GM18951 (cell line): Measurements from ENCODE around the gene TTC28.
"Not testable (repeated sequence)": the region's sequence is repeated elsewhere in the genome, so short reads cannot be mapped to it uniquely, and the experiment has no call there.

ENCODE experiments used
- POLR2A ChIP-seq: IDR thresholded peaks from 4 replicates; pipeline ENCODE4 v1.6.1; 2011; ENCODE audit warnings: mild to moderate bottlenecking; ENCODE audit not compliant: insufficient read length, insufficient read depth; ENCODE audit errors: extremely low read depth
- in situ Hi-C: fragments of 300-500 bp; cut with MboI; formaldehyde crosslinking; loops from one replicate; pipeline ENCODE4 v1.12.0; 2022; ENCODE audit warnings: low sequenced_read_pairs, mixed read lengths, inconsistent platforms; ENCODE audit not compliant: unreplicated experiment

Gene TTC28

GRCh38 chr22:28581016-28581415, 98.6 kb downstream of the TTC28 start:
- TF ChIP-seq POLR2A = no peak
- in situ Hi-C loops = no loop called here

GRCh38 chr22:28576162-28576561, 103.5 kb downstream of the TTC28 start:
- in situ Hi-C loops = no loop called here
- TF ChIP-seq POLR2A = no peak

- no peak for TF ChIP-seq POLR2A
- in situ Hi-C loops = no loop called here
Observed at GRCh38 chr22:28574159-28574788, 105.4 kb downstream of the TTC28 start.

GRCh38 chr22:28570696-28571373, 108.8 kb downstream of the TTC28 start:
- in situ Hi-C loops = no loop called here
- no peak for TF ChIP-seq POLR2A

DNA sequence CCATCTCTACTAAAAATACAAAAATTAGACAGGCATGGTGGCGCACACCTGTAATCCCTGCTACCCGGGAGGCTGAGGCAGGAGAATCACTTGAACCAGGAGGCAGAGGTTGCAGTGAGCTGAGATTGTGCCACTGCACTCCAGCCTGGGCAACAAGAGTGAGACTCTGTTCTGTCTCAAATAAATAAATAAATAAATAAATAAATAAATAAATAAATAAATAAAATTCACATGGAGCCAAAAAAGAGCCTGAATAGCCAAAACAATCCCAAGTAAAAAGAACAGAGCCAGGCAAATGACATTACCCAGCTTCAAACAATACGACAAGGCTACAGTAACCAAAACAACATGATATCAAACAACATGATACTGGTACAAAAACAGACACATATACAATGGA, 110.7 kb downstream of the TTC28 start:
- in situ Hi-C loops = not testable (repeated sequence)

GRCh38 chr22:28568099-28568498, 111.5 kb downstream of the TTC28 start:
- in situ Hi-C loops = no loop called here
- no peak for TF ChIP-seq POLR2A

DNA sequence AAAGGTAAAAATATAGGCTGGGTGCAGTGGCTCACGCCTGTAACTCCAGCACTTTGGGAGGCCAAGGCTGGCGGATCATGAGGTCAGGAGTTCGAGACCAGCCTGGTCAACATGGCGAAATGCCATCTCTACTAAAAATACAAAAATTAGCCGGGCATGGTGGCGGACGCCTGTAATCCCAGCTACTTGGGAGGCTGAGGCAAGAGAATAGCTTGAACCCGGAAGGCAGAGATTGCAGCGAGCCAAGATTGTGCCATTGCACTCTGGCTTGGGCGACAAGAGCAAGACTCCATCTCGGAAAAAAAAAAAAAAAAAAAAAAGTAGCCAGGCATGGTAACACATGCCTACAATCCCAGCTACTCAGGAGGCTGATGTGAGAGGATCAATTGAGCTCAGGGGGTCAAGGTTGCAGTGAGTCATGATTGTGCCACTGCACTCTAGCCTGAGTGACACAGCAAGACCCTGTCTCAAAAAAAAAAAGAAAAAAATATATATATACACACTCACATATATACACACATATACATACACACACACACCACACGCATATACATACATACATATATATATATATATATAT, 112.6 kb downstream of the TTC28 start:
- in situ Hi-C loops = not testable (repeated sequence)

DNA sequence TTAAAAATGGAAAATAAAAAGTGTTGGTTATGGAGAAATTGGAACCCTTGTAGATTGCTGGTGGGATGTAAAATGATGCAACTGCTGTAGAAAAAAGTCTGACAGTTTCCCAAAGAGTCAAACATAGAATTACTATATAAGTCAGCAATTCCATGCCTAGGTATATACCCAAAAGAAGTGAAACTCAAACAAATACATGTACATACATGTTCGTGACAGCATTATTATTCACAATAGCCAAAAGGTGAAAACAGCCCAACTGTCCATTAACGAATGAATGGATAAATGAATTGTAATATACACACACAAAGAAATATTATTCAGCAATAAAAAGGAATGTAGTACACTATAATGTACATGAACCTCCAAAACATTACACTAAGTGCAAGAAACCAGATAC, 116.0 kb downstream of the TTC28 start:
- in situ Hi-C loops = no loop called here
- TF ChIP-seq POLR2A = no peak

- no peak for TF ChIP-seq POLR2A
- in situ Hi-C loops = no loop called here
Observed at GRCh38 chr22:28562324-28562723, 117.3 kb downstream of the TTC28 start.

DNA sequence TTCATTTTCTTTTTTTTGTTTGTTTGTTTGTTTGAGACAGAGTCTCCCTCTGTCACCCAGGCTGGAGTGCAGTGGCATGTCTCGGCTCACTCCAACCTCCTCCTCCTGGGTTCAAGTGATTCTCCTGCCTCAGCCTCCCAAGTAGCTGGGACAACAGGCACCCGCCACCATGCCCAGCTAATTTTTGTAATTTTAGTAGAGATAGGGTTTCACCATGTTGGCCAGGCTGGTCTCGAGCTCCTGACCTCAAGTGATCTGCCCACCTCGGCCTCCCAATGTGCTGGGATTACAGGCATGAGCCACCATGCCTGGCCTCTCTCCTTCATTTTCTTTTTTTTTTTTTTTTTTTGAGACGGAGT, 118.9 kb downstream of the TTC28 start:
- in situ Hi-C loops = not testable (repeated sequence)

- in situ Hi-C loops = no loop called here
- TF ChIP-seq POLR2A = no peak
Observed at GRCh38 chr22:28560046-28560742, 119.4 kb downstream of the TTC28 start.

DNA sequence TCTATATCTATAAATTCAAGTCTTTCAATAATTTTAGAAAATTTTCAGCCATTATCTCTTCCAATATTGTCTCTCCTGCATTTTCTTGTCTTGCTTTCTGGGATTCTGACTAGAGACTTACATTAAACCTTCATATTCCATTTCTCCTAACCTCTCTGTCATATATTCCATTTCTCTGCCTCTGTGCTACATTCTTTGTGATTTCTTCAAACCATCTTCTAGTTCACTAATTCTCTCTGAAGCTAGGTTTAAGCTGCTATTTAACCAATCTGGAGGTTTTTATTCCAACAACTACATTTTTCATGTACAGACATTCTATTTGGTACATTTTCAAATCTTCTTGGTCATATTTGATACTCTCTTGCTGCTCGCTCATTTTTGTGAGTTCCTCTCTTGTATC, 122.5 kb downstream of the TTC28 start:
- in situ Hi-C loops = no loop called here
- no peak for TF ChIP-seq POLR2A

GRCh38 chr22:28553108-28553866, 126.4 kb downstream of the TTC28 start:
- in situ Hi-C loops = not testable (repeated sequence)
